H1 (cell line): ENCODE results near the gene KLHL40. TPM values are rescaled to one million over a fixed set of nuclear protein-coding genes. Genes with fewer than 3 reads are reported as not detected.

Source experiments
- CTCF ChIA-PET: fragments of 300-600 bp; sonication (Branson Sonifier 250); formaldehyde crosslinking; loops from one replicate; lab custom pipeline; 2021; ENCODE audit not compliant: partially characterized antibody; lab: Charles Lee
- POLR2A ChIA-PET: fragments of 300-600 bp; sonication (Branson Sonifier 250); formaldehyde crosslinking; loops from one replicate; lab custom pipeline; 2021; ENCODE audit warnings: inconsistent platforms; ENCODE audit not compliant: partially characterized antibody; lab: Charles Lee
- DNase-seq, 2 experiments: peaks; one replicate each; pipeline versions ENCODE4 v3.0.0 to v3.0.0-alpha.2; 2010 to 2022; ENCODE audit warnings: low spot score in 2 of 2, low read depth in 1 of 2, mixed read lengths in 1 of 2
- FAIRE-seq: peaks from 2 replicates; lab custom pipeline; 2011; peaks lifted over from hg19 to GRCh38; lab: Jason Lieb, UNC
- H2AFZ ChIP-seq: 2 replicates; pipeline ENCODE4 v1.8.1; 2012; ENCODE audit warnings: low read length, inconsistent platforms
- H2AK5ac ChIP-seq: 2 replicates; pipeline ENCODE4 v1.6.1; 2013; ENCODE audit warnings: low read depth, low read length
- H2BK120ac ChIP-seq: replicated peaks from 2 replicates; pipeline ENCODE3; 2013; ENCODE audit warnings: low read depth, low read length, inconsistent platforms
- H2BK12ac ChIP-seq: 2 replicates; pipeline ENCODE4 v1.6.1; 2013; ENCODE audit warnings: low read depth, low read length
- H2BK15ac ChIP-seq: 2 replicates; pipeline ENCODE4 v1.6.1; 2013; ENCODE audit warnings: low read length
- H2BK20ac ChIP-seq: 2 replicates; pipeline ENCODE4 v1.6.1; 2013; ENCODE audit warnings: low read length
- H2BK5ac ChIP-seq: 2 replicates; pipeline ENCODE4 v1.6.1; 2013; ENCODE audit warnings: low read depth, low read length
- H3K14ac ChIP-seq: 2 replicates; pipeline ENCODE4 v1.6.1; 2013; ENCODE audit warnings: inconsistent platforms; ENCODE audit not compliant: insufficient read length
- H3K18ac ChIP-seq: 2 replicates; pipeline ENCODE4 v1.6.1; 2013; ENCODE audit warnings: low read length; ENCODE audit errors: extremely low read depth
- H3K23ac ChIP-seq: 2 replicates; pipeline ENCODE4 v1.6.1; 2013; ENCODE audit warnings: inconsistent platforms; ENCODE audit not compliant: insufficient read length
- H3K23me2 ChIP-seq: 2 replicates; pipeline ENCODE4 v1.6.1; 2013; ENCODE audit warnings: low read depth, low read length
- H3K27ac ChIP-seq: 2 replicates; pipeline ENCODE4 v1.6.1; 2011; ENCODE audit warnings: low read depth, low read length, inconsistent platforms
- H3K27me3 ChIP-seq, 4 experiments: replicated peaks in 1 of 4; 1 replicate in 1 of 4; 2 replicates in 3 of 4; pipeline versions ENCODE4 v1.6.1 to v1.8.1; 2011 to 2013; ENCODE audit warnings: low read length in 3 of 4, mild to moderate bottlenecking in 3 of 4, inconsistent platforms in 2 of 4, mixed read lengths in 2 of 4, moderate library complexity in 1 of 4; ENCODE audit not compliant: control insufficient read depth in 3 of 4, insufficient read depth in 3 of 4; ENCODE audit errors: extremely low read depth in 1 of 4
- H3K36me3 ChIP-seq, 4 experiments: 2 replicates each; pipeline versions ENCODE4 v1.6.1 to v1.8.1; 2011 to 2013; ENCODE audit warnings: mild to moderate bottlenecking in 4 of 4, low read length in 3 of 4, moderate library complexity in 2 of 4, control low read depth in 1 of 4, inconsistent platforms in 1 of 4; ENCODE audit not compliant: insufficient read depth in 4 of 4, control insufficient read depth in 2 of 4
- H3K4ac ChIP-seq: replicated peaks from 2 replicates; pipeline ENCODE3; 2013; ENCODE audit warnings: low read length, low read depth, mixed read lengths, inconsistent platforms; ENCODE audit not compliant: insufficient read length
- H3K4me1 ChIP-seq, 4 experiments: replicated peaks in 1 of 4; 1 replicate in 1 of 4; 2 replicates in 3 of 4; pipeline versions ENCODE4 v1.6.1 to v1.8.1; 2011 to 2013; ENCODE audit warnings: low read length in 3 of 4, inconsistent platforms in 2 of 4, mixed read lengths in 1 of 4; ENCODE audit not compliant: insufficient read depth in 4 of 4, control insufficient read depth in 3 of 4
- H3K4me2 ChIP-seq, 2 experiments: 2 replicates each; pipeline versions ENCODE4 v1.6.1 to v1.8.1; 2011 to 2013; ENCODE audit warnings: low read depth in 2 of 2, low read length in 2 of 2, control low read depth in 1 of 2, inconsistent platforms in 1 of 2, mild to moderate bottlenecking in 1 of 2; ENCODE audit not compliant: insufficient read depth in 1 of 2
- H3K4me3 ChIP-seq, 4 experiments: fragments of 200-600, 300-600 bp in 1 of 4; sonication (generic), shearing (Covaris generic), sonication (Bioruptor Twin) in 1 of 4; 2 replicates each; pipeline versions ENCODE4 v1.5.1 to v1.8.1; 2011 to 2016; ENCODE audit warnings: low read length in 4 of 4, low read depth in 3 of 4, control low read depth in 2 of 4, inconsistent platforms in 2 of 4, mild to moderate bottlenecking in 2 of 4, mixed read lengths in 1 of 4, moderate library complexity in 1 of 4; ENCODE audit not compliant: insufficient read depth in 2 of 4; ENCODE audit errors: extremely low read depth in 1 of 4
- H3K56ac ChIP-seq: replicated peaks from 2 replicates; pipeline ENCODE3; 2013; ENCODE audit warnings: low read depth, mild to moderate bottlenecking, mixed read lengths, low read length, inconsistent platforms; ENCODE audit not compliant: insufficient read length
- H3K79me1 ChIP-seq: 2 replicates; pipeline ENCODE4 v1.6.1; 2013; ENCODE audit warnings: low read depth, low read length, control low read depth
- H3K79me2 ChIP-seq, 2 experiments: 2 replicates each; pipeline versions ENCODE4 v1.6.1 to v1.8.1; 2012 to 2013; ENCODE audit warnings: low read length in 2 of 2, mild to moderate bottlenecking in 2 of 2, inconsistent platforms in 1 of 2; ENCODE audit not compliant: insufficient read depth in 2 of 2, control insufficient read depth in 1 of 2
- H3K9ac ChIP-seq, 4 experiments: replicated peaks in 1 of 4; 1 replicate in 1 of 4; 2 replicates in 3 of 4; pipeline versions ENCODE4 v1.6.1 to v1.8.1; 2011 to 2013; ENCODE audit warnings: low read depth in 3 of 4, low read length in 3 of 4, control low read depth in 2 of 4, mild to moderate bottlenecking in 2 of 4, moderate library complexity in 2 of 4, inconsistent platforms in 1 of 4; ENCODE audit errors: extremely low read depth in 1 of 4
- H3K9me3 ChIP-seq, 2 experiments: 2 replicates each; pipeline versions ENCODE4 v1.6.1 to v1.8.1; 2012 to 2013; ENCODE audit warnings: mild to moderate bottlenecking in 2 of 2, moderate library complexity in 2 of 2, control low read depth in 1 of 2, inconsistent platforms in 1 of 2, low read depth in 1 of 2, low read length in 1 of 2, mixed read lengths in 1 of 2; ENCODE audit not compliant: insufficient read depth in 2 of 2
- H4K20me1 ChIP-seq, 2 experiments: replicated peaks in 1 of 2; 2 replicates each; pipeline versions ENCODE3 to v1.8.1; 2011 to 2013; ENCODE audit warnings: inconsistent platforms in 2 of 2, low read length in 2 of 2, mild to moderate bottlenecking in 1 of 2; ENCODE audit not compliant: insufficient read depth in 2 of 2, control insufficient read depth in 1 of 2
- H4K5ac ChIP-seq: 2 replicates; pipeline ENCODE4 v1.6.1; 2013; ENCODE audit warnings: low read length, low read depth, mixed read lengths, inconsistent platforms; ENCODE audit not compliant: insufficient read length
- H4K8ac ChIP-seq: 2 replicates; pipeline ENCODE4 v1.8.0; 2013; ENCODE audit warnings: mild to moderate bottlenecking, moderate library complexity, low read length, inconsistent platforms; ENCODE audit not compliant: insufficient read depth; ENCODE audit errors: extremely low read depth
- H4K91ac ChIP-seq: replicated peaks from 2 replicates; pipeline ENCODE3; 2013; ENCODE audit warnings: low read length, mixed read lengths, inconsistent platforms; ENCODE audit not compliant: insufficient read length
- EP300 ChIP-seq, 2 experiments: IDR thresholded peaks; 1 replicate in 1 of 2; 2 replicates in 1 of 2; pipeline ENCODE4 v1.6.1; 2011 to 2012; ENCODE audit warnings: low read depth in 2 of 2, low read length in 2 of 2, mild to moderate bottlenecking in 2 of 2, borderline replicate concordance in 1 of 2, inconsistent platforms in 1 of 2, moderate library complexity in 1 of 2
- POLR2AphosphoS5 ChIP-seq: IDR thresholded peaks from 2 replicates; pipeline ENCODE4 v1.6.1; 2011; ENCODE audit warnings: low read depth, low read length
- WGBS, 2 experiments: shearing (Covaris generic) in 1 of 2; methylation state at CpG; one replicate each; pipeline versions ENCODE4 v1.1.6 to v1.1.7; 2013 to 2015; ENCODE audit warnings: low lambda C conversion rate in 2 of 2, mixed read lengths in 2 of 2, inconsistent platforms in 1 of 2, low coverage in 1 of 2, missing lambda C conversion rate in 1 of 2; ENCODE audit not compliant: insufficient replicate concordance in 2 of 2, insufficient coverage in 1 of 2, insufficient read length in 1 of 2; ENCODE audit errors: extremely low coverage in 1 of 2, missing lambda C conversion rate in 1 of 2; 5-methylcytosine and 5-hydroxymethylcytosine counted together
- polyA plus RNA-seq, 7 experiments: library from polyadenylated mRNA; depleted of rRNA in 3 of 7; stranded (reverse) in 5 of 7; unstranded in 2 of 7; fragments of >200 nt in 5 of 7; fragments of 200-250 nt in 2 of 7; gene quantifications; 1 replicate in 5 of 7; 2 replicates in 1 of 7; 4 replicates in 1 of 7; pipeline versions ENCODE4 v1.2.1 to v1.2.3, GENCODE V29; 2011 to 2013; ENCODE audit warnings: missing spikeins in 2 of 7, mixed read lengths in 2 of 7
- total RNA-seq: library from RNA; stranded (reverse); fragmentation: NEBNext Ultra II Directional; extraction: Animal tissue kit (Norgen Biotek cat#: 25700); gene quantifications from 2 replicates; pipeline ENCODE4 v1.2.1, GENCODE V29; 2021

KLHL40 gene
- total and polyA plus RNA-seq, 2 of the 8 experiments (the other 6 are each of a cell fraction or from before 2014, with no cell fraction given): 0.02 TPM; not detected in 1

DNA sequence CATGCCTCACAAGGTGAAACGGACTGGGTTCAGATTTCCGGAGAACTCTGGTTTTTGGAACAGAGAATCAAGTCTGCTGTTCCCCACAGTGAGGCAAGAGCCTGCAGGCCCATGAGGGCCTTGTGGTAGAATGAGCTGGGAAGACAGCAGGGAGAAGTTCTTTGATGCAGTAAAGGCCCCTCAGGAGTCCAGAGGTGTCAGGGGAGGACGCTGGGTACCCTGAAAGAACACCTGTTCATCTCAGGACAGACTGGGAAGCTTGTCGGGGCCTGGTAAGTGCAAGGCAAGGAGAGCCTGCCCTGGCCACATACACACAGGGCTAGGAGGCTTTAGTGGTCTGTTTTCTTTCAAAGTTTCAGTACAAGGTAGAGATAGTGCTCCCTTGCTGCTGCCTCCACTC, 35.6 kb upstream of the KLHL40 start:
- 91% methylated on average over 4 of the region's 4 CpGs; no CpG with 5 or more reads in 1 of the 2 experiments for WGBS, 2 experiments
- Histone ChIP-seq H2AK5ac (no peak overlapping the region), H4K91ac (no peak overlapping the region), H3K56ac (no peak overlapping the region), H3K4me1 (peaks cover 0 to 34% (median 24%) of the 10 kb centered on the region in 4 experiments; a peak in 6 of 7 replicates), H3K36me3 (peaks cover 2 to 29% (median 20%) of the 10 kb centered on the region in 4 experiments; a peak in 7 of 8 replicates), H4K8ac (peak overlapping the region; percentile 51; the same call in 1 of the 2 replicates), H3K79me1 (0 out of 2 replicates have a peak, but pooled peaks cover 2% of the 10 kb centered on the region), H3K14ac (no peak overlapping the region), H2BK12ac (no peak overlapping the region), H3K27me3 (no peaks in the 10 kb centered on the region), H2BK120ac (no peak overlapping the region), H2BK15ac (no peak overlapping the region), H2BK20ac (no peak overlapping the region), H3K9me3 (no peaks in the 10 kb centered on the region), H3K23ac (no peak overlapping the region), H3K18ac (no peak overlapping the region), H2BK5ac (no peak overlapping the region), H3K4me3 (no peak overlapping the region), H3K79me2 (no peaks in the 10 kb centered on the region), H3K9ac (no peak overlapping the region), H3K4ac (no peak overlapping the region), H2AFZ (no peak overlapping the region), H3K23me2 (peaks cover 3% of the 10 kb centered on the region; the same call in 1 of the 2 replicates), H3K4me2 (no peak overlapping the region), H4K5ac (no peak overlapping the region), H4K20me1 (peaks cover 2 to 4% of the 10 kb centered on the region in 2 experiments), H3K27ac (no peak overlapping the region)
- CTCF ChIA-PET: interaction anchor here (0.6 to 4.3 kb wide), 9 partner anchors 17 to 141 kb away, joined by 3 to 31 read pairs (median 5); no protein-coding TSS in a partner anchor
- FAIRE-seq (no peak), DNase-seq (no peak)
- TF ChIP-seq POLR2AphosphoS5 (0 out of 2 replicates have a peak, but pooled peaks have one; percentile 54), EP300 (IDR thresholded peaks at IDR 0.05; ENCODE audit: borderline replicate concordance in 1 of 2, low read depth in 2 of 2, low read length in 2 of 2) (no peak)
- POLR2A ChIA-PET: interaction anchor here (0.6 to 3.6 kb wide), 10 partner anchors 10 to 200 kb away, joined by 3 to 14 read pairs (median 4); partner anchors contain the start of genes HHATL and NKTR
